NCI-H1417 treated with DMSO at 0.1 percent for 48 hours (cell line): ENCODE results near the gene CHRND.
"Not testable (repeated sequence)": the region's sequence is repeated elsewhere in the genome, so short reads cannot be mapped to it uniquely, and the experiment has no call there.

Source experiments
- DNase-seq: peaks from one replicate; lab custom pipeline; 2025; lab: John Stamatoyannopoulos, UW

CHRND gene

DNA sequence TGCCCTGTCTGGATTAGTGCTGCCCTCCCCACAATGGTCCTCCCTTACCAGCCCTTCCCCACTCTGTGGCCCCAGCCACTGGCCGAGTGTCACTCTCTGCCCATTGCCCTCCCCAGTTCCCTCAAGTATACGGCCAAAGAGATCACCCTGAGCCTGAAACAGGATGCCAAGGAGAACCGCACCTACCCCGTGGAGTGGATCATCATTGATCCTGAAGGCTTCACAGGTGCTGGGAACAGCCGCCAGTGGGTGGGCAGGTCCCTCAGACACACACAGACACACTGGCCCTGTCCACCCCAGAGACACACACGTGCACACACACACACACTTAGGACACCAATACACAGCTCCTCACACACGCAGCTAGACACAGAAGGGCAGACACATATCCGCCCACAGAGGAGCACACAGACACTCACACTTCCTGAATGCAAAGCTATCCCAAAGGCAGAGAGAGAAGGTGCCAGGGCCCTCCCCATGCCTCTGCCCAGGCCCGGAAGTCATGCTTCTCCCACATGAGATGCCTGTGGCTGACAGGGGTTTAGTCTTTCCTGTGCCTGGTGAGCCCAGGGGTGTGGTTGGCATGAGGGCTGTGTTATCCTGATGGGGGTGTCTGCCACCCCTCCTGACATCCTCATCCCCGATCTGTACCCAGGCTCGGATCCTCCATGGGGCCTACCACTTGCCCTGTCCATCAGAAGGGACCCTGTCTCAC is 2.9 kb downstream of the CHRND start:
- DNase-seq: no peak

DNA sequence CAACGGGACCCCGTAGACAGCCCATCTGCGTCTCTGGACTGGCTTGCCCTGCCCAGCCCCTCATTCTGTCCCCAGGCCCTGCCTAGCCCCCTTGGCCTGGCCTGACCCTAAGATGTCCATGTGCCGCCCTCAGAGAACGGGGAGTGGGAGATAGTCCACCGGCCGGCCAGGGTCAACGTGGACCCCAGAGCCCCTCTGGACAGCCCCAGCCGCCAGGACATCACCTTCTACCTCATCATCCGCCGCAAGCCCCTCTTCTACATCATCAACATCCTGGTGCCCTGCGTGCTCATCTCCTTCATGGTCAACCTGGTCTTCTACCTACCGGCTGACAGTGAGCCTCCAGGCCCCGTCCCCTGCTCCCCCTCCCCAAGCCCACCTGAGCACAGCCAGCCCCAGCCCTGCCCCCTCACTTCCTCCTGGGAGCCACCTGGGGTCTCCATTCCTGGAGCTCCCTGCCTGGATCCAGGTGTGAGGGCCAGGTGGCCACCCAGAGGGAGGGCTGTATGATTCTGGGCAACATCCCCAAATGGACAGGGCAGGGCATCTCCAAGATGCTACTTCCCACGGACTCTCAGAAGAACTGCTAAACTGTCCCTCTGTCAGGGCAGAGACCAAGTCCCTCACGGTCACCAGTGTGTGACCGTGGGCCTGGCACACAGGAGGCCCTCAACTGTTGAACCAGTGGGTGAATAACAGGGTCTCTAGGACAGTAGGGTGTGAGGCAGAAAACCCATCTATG is 4.0 kb downstream of the CHRND start:
- DNase-seq: no peak

DNA sequence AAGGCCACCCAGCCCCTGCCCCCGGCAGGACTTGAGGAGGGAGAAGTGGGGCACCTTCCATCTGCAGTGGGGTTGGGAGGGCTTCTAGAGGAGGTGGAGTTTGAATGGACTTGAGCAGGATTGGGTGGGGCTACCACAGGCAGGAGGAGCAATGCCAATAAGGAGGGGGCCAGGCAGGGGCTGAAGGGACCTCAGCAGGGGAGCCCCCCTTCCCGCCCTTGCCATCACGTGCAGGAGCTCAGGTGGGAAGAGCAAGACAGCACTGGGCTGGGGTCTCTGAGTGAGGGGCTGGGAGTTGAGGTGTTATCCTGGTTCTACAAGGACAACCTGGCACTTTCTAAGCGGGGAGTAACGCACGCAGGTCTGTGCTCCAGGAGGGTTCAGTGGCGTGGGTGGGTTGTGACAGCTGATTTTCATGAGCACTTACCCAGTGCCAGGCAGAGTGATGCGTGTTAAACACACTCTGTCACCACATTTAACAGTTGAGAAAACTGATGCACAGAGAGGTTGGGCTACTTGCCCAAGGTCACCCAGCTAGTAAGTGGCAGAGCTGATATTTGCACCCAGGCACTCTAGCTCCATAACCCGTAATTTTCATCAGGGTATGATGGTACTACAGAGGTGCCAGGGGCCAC is 4.8 kb downstream of the CHRND start:
- DNase-seq: no peak

DNA sequence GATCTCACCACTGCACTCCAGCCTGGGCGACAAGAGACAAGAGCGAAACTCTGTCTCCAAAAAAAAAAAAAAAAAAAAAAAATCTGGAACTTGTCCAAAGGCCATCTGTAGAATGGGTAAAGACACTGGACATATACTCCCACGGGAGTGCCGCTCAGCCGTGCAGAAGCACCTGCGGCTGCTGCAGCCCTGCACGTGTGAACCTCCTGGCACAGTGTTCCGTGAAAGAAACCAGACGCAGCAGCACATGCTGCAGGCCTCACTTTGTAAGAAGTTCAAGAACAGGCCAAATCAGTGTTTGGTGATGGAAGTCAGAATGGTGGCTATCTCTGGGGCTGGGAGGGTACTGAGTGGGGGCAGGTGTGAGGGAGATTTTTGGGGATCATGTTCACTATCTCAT is 6.5 kb downstream of the CHRND start:
- DNase-seq: no peak

DNA sequence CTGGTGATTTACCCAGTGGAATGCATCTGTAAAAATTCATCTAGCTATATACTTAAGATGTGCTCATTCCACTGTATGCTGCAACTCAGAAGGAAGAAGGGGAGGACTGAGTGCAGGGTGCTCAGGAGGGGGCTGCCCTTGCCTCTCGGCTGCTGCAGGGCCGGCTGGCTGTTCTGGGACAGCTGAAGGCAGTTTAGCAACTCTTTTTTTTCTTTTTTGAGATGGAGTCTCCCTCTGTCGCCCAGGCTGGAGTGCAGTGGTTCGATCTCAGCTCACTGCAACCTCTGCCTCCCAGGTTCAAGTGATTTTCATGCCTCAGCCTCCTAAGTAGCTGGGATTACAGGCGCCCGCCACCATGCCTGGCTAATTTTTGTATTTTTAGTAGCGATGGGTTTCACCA is 6.9 kb downstream of the CHRND start:
- not testable (repeated sequence) for DNase-seq

DNA sequence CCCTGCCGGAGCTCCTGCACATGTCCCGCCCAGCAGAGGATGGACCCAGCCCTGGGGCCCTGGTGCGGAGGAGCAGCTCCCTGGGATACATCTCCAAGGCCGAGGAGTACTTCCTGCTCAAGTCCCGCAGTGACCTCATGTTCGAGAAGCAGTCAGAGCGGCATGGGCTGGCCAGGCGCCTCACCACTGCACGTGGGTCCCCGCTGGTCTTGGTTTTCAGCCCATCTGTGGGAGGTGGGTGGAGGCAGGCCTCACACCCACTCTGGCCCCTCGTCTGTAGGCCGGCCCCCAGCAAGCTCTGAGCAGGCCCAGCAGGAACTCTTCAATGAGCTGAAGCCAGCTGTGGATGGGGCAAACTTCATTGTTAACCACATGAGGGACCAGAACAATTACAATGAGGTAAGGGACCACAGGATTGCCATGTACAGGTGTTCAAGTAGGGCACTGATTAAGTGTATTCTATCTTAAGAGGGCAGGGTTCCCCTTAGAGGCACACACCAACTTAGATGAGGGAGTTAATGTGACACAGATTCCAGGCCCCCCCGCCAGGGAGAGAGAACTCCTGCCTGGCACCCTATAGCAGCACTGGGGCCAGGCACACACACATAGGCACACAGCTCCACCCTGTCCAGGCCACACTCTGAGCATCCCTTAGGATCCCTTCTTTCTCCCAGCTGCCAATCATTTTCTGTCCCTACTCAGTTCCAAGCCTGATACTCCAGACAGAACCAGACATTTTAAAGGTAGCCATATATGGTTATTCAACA is 8.2 kb downstream of the CHRND start:
- DNase-seq: no peak

DNA sequence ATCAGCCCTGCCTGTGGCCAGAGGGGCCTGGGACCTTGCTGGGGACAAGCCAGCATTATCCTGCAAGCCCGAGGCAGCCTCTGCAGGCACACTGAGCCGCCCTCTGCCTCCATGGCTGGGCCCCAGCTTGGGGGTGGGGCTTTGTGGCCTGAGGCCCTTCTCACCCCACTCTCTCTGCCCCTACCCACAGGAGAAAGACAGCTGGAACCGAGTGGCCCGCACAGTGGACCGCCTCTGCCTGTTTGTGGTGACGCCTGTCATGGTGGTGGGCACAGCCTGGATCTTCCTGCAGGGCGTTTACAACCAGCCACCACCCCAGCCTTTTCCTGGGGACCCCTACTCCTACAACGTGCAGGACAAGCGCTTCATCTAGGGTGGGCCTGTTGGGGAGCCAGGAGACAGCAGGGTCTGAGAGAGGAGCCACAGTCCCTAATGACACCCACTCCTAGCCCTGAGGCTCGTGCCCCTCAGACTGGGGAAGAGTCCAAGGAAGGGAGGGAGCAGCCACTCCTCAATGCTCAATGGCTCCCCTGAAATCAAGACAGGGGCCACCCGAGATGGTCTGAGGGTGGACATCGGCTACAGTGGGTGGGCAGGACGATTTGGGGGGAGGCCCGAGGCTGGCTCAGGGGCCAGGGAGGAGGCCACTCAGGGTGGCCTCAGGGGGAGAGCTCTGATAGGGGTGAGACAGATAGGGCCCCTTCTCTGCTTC is 9.1 kb downstream of the CHRND start:
- no peak for DNase-seq

DNA sequence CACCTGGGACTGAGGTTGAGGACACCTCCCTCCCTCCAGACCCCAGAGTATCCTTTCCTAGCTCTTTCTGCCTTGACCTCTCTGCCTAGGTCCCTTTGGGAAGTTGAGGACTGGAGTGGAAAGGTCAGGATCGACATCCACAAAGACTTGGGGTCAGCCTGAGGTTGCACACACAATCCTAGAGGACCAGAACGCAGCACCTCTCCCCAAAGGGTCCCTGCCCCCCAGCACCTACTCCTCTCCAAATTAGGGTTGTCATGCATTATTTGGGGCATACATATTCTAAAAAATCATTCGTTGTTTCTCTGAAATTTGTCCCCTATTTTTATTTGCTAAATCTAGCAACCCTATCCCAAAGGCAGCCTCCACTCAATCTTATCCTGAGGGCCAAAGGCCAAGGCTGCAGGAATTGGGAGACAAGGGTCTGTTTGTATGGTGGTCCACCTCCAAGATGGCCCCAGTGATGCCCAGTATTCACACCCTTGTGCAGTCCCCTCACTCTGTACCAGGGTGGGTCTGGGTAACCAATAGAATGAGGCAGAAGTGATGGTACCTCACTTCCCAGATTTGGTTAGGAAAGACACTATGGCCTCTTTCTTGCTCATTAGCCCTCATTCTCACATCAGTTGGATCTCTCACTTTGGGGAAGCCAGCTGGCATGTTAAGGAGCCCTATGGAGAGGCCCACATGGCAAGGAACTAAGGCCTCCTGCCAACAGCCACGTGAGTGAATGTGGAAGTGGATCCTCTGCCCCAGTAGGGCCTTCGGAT is 10.0 kb downstream of the CHRND start:
- DNase-seq: no peak

DNA sequence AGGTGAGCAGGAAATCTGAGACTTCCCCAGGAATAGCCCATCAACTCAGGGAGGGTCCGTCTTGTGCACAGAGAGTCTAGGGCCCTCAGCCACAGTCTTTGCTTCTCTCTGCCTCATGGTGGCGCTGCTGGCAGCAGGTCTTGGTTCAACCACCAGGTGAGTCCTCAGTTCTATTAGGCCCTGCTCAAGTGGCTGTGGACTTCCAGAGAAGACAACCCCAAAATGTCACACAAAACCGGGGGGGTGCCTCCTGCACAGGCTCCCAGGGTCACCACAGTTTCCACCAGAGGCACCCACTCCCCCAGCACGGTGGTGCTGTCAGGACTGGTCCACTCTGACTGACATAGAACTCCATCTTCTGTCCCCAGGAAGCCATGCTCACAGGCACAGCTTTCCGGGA is 11.1 kb downstream of the CHRND start:
- DNase-seq: no peak

DNA sequence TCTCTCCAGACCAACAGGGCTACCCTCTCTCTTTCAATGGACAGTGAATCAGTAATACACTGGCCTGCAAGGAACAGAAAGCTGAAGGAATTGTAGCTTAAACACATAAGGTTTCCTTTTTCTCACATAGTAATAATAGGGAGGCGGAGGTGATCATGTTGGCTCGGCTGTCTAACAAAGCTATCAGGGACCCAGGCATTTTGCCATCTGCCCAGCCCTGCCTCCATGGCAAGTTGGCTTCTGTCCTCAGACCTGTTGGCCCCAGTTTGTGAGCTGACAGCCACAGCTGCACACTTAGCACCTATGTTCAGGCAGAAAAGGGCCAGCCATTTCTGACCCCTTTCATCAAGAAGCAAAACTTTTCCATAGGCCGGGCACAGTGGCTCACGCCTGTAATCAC is 11.5 kb downstream of the CHRND start:
- DNase-seq: no peak

DNA sequence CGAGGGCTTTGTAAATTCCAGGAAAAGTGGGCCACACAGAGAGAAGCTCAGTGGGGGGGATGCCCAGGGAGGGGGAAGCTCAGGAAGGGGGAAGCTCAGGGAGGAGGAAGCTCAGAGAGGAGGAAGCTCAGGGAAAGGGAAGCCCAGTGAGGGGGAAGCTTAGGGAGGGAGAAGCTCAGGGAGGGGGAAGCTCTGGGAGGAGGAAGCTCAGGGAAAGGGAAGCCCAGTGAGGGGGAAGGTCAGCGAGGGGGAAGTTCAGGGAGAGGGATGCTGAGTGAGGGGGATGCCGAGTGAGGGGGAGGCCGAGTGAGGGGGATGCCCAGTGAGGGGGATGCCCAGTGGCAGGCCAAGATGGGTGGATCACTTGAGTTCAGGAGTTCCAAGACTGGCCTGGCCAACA is 12.7 kb downstream of the CHRND start:
- no peak for DNase-seq

DNA sequence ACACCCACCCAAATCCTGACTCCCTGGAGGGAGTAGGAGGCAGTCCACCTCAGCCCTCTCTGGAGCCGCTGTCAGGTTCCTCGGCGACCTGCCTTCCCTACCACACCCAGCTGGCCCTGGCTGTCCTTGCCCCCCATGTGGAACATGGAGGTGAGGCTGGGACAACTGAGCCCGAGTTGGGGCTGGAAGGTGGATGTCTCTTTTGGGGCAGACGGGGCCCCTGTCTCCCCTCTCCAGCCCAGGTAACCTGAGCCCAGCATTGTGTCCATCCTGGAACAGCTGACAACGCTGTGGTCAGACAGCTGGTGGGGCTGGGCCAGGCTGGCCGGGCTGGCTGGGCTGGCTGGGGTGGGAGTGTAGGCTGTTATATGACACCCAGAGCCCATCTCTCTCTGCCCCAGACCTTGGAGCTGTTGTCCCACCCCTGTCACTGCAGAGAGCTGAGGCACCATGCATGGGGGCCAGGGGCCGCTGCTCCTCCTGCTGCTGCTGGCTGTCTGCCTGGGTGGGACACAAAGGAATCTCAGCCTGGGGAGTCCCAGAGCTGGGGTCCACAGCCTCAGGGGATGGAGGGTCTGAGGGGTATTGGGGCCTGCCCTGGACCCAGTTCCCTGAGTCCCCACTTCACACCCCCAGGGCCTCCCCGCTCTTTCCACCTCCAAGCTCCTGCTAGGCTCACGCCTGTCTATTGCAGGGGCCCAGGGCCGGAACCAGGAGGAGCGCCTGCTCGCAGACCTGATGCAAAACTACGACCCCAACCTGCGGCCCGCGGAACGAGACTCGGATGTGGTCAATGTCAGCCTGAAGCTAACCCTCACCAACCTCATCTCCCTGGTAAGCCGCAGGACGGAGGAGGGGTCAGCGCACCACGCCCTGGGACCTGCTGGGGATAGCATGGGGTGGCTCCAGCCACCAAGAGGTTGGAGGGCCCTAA is 13.6 kb downstream of the CHRND start, which contains the start of gene CHRNG:
CHRNG (plus strand) TSS at position 395 of the 934 bp plus-strand sequence; CDS start at position 451, 56 bp downstream.
- DNase-seq: no peak

DNA sequence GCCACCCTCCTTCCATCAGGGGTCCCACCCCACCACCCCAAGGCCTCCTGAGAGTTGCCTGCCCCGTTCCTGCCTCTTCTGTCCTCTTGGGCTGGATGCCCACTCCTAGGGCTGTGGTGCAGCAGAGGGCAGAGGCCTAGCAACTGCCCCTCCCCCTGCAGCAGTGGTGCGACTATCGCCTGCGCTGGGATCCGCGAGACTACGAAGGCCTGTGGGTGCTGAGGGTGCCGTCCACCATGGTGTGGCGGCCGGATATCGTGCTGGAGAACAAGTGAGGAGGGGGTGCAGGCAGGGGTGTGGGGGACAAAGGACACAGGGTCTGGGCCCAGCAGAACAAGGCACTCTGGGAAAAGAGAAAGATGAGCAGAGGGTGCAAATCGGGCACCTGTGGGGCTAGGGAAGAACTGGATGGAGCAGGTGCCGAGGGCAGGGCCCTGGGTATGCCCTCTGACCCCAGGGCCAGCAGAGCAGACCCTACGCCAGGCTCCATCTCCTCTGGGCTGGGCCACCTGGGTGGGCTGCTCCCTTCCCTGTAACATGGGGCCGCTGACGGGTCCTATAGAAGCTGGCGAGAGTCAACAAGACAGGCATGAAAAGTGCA is 14.6 kb downstream of the CHRND start:
- no peak for DNase-seq

DNA sequence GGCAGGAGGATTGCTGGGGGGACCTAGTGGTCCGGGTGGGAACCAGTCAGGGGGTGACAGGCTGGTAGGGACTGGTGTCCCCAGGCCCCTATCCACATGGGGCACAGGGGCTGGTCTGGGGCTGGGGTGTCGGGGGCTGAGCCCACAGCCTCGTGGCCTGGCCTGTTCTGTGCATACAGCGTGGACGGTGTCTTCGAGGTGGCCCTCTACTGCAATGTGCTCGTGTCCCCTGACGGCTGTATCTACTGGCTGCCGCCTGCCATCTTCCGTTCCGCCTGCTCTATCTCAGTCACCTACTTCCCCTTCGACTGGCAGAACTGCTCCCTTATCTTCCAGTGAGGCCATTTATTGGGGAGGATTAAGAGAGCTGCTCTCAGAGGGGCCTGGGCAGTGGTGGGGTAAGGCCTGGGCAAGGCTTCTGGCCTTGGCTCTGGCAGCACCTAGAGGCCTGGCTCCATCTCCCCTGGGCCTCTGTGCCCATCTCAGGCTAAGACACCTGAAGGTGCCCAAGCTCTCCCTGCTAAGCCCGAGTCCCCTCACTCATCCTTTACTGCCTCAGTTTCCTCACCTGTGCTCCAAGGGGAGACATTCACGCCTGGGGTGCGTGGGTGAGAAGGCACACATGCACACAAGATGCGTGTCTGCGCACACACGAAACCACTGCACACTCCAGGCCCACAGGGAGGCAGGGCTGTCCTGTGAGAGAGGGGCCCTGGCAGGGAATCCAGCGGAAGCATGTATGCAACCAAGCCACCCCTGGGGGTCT is 15.4 kb downstream of the CHRND start:
- DNase-seq: no peak

DNA sequence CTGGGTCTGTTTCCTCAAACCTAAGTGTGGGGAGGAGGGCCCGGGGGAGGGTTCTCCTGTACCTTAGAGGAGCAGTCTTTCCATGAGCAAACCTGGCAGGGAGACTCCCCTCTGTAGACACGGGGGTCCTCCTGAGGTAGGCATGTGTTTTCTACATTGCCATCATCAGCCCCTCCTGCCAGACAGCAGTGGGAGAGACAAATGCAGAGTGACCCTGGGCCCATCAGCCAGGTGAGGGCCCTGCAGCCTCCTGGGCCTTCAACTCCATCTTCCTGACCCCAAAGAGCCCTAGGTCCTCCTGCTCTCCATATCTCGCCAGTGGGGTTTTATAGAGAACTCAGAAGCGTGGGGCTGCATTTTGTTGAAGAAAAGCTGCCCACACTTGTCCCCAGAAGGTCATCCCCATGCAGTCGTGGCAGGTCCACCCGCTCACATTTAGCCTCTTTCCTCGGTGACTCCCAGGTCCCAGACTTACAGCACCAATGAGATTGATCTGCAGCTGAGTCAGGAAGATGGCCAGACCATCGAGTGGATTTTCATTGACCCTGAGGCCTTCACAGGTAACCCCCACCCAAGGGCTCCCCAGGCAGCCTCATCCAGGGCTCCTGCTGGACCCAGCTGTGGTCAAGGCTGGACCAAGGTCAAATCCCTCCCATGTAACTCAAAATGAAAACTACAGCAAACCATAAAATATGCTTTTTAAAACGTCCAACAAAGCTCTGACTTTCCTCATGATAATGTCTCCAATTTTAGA is 16.2 kb downstream of the CHRND start:
- DNase-seq: no peak

DNA sequence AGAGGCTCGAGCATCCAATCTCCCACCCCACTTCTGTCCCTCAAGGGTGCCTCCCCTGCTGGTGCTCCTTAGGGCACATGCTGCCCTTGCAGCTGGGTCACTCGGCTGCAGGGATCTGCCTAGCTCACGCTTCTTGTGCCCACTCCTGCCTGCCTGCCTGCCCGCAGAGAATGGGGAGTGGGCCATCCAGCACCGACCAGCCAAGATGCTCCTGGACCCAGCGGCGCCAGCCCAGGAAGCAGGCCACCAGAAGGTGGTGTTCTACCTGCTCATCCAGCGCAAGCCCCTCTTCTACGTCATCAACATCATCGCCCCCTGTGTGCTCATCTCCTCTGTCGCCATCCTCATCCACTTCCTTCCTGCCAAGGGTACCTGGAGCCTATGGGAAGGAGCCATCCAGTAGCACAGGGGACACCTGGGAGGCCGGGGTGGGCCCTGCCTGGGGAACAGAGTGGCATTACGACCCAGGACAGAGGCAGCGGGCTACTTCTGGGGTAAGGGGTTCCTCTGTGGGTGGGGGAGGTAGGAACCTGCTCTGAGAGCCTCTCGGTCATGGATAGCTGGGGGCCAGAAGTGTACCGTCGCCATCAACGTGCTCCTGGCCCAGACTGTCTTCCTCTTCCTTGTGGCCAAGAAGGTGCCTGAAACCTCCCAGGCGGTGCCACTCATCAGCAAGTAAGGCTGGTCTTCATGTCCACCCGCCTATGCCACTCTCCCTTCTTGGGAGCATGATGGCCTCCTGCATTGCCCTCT is 16.9 kb downstream of the CHRND start:
- no peak for DNase-seq

DNA sequence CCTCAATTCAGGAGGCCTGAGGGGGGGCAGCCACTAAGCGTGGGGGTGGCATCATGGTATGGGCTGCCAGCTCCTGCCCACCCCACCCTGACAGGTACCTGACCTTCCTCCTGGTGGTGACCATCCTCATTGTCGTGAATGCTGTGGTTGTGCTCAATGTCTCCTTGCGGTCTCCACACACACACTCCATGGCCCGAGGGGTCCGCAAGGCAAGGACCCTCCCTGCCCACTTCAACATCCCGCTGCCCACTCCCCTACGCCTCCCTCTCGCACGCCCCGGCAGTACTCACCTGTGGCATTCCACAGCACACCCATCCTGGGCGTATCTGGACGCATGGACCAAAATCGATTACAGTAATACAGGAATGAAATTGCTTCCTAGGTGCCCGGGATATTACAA is 17.5 kb downstream of the CHRND start:
- no peak for DNase-seq
